Right lobe of liver (tissue), 6 donors: ENCODE results near the gene PLCD1. TPM values are rescaled to one million over a fixed set of nuclear protein-coding genes. Genes with fewer than 3 reads are reported as not detected.

ENCODE experiments used
- ATAC-seq, 4 donors: fragments of 200-7000 bp; cut with Tn5 transposase; one replicate each; pipeline ENCODE4 v1.9.1; 2020; ENCODE audit warnings: mild to moderate bottlenecking in 4 of 4, moderate library complexity in 4 of 4
- DNase-seq, 3 donors: peaks; one replicate each; pipeline ENCODE4 v3.0.0-alpha.2; 2020
- H3K27ac ChIP-seq, 3 donors: fragments of 200-600 bp; one replicate each; pipeline ENCODE4 v1.8.0; 2022
- H3K27me3 ChIP-seq, 2 donors: fragments of 200-600 bp; one replicate each; pipeline ENCODE4 v1.8.0; 2022
- H3K36me3 ChIP-seq, 4 donors: fragments of 200-600 bp; sonication (generic) in 1 of 4; one replicate each; pipeline versions ENCODE4 v1.5.1 to v1.8.0; 2017 to 2022; ENCODE audit warnings: control low read depth in 1 of 4
- H3K4me1 ChIP-seq, 4 donors: fragments of 200-600 bp; sonication (generic) in 1 of 4; one replicate each; pipeline versions ENCODE4 v1.5.1 to v1.8.0; 2017 to 2022; ENCODE audit warnings: control low read depth in 1 of 4
- H3K4me3 ChIP-seq, 3 donors: fragments of 200-600 bp; one replicate each; pipeline ENCODE4 v1.8.0; 2022
- H3K9me3 ChIP-seq, 4 donors: fragments of 200-600 bp; sonication (generic) in 1 of 4; one replicate each; pipeline versions ENCODE4 v1.5.1 to v1.8.0; 2017 to 2022; ENCODE audit warnings: control low read depth in 1 of 4
- POLR2A ChIP-seq: fragments of 450-650 bp; IDR thresholded peaks from one replicate; pipeline ENCODE4 v1.6.1; 2017; ENCODE audit warnings: antibody characterized with exemption, mild to moderate bottlenecking
- WGBS: methylation state at CpG from one replicate; pipeline ENCODE4 v1.1.6; 2018; ENCODE audit warnings: low coverage, low lambda C conversion rate; ENCODE audit not compliant: insufficient coverage; ENCODE audit errors: missing lambda C conversion rate; 5-methylcytosine and 5-hydroxymethylcytosine counted together
- intact Hi-C, 2 donors: fragments of 100-400 bp; cut with DNase I; formaldehyde crosslinking; loops; one replicate each; pipeline versions ENCODE4 v1.11.2 to v1.14.1; 2022
- total RNA-seq, 6 experiments: library from RNA; depleted of rRNA in 2 of 6; stranded (reverse); fragments of >200 nt in 2 of 6; fragmentation: NEBNext Ultra II Directional in 3 of 6; extraction: Animal tissue kit (Norgen Biotek cat#: 25700) in 3 of 6; gene quantifications; one replicate each; pipeline versions ENCODE4 v1.1.0 to v1.2.4, GENCODE V29; 2016 to 2023
- TF ChIP-seq, protein P1 (sequence below), 4 donors: fragments of 200-600 bp in 3 of 4; fragments of 450-650 bp in 1 of 4; IDR thresholded peaks; one replicate each; pipeline versions ENCODE4 v1.5.1 to v1.8.0; 2016 to 2022; ENCODE audit warnings: antibody characterized with exemption in 4 of 4, mild to moderate bottlenecking in 2 of 4
- donor health status: DM: no; HTN: yes; CAD: no.
- donor health status: DM: no; HTN: no; CAD: no.
- donor health status: DM: no; HTN: no; CAD: no.
- donor health status: DM: no; HTN: yes; CAD: no.
- donor health status: DM: no; HTN: yes; CAD: no.

Gene PLCD1
- total RNA-seq, 6 experiments from 2014 or later = 6.5 to 10.2 (median 7.7) TPM

DNA sequence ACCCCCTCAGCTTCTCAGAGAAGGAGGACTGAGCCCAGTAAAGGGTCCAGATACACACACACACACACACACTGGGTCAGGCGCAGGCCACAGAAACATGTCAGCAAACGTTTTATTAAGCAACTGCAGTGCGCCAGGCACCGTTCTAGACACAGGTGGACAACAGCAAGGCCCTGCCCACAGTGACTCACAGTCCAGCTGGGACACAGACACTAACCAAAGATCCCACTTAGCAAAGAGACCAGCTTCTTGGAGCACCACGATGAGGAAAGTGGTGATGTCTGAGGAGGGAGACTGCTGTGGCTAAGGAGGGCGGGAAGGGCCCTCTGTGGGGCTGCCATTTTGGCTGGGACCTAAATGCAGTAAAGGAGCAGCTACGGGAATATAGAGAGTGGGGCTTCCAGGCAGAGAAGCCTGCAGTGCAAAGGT, 41.7 kb downstream of the PLCD1 start:
- peak in 1 of 3 donors; percentile 35 for DNase-seq
- Histone ChIP-seq H3K4me3 (no peak overlapping the region), H3K9me3 (no peaks in the 10 kb centered on the region), H3K36me3 (no peaks in the 10 kb centered on the region), H3K4me1 (peaks cover 0 to 8% (median 0%) of the 10 kb centered on the region in 4 donors), H3K27ac (no peak overlapping the region), H3K27me3 (no peaks in the 10 kb centered on the region)
- ATAC-seq = peak in 1 of 4 donors; percentile 31
- 66% methylated on average over 4 of the region's 7 CpGs for WGBS
- intact Hi-C loops = no loop called here
- TF ChIP-seq, protein P1, sequence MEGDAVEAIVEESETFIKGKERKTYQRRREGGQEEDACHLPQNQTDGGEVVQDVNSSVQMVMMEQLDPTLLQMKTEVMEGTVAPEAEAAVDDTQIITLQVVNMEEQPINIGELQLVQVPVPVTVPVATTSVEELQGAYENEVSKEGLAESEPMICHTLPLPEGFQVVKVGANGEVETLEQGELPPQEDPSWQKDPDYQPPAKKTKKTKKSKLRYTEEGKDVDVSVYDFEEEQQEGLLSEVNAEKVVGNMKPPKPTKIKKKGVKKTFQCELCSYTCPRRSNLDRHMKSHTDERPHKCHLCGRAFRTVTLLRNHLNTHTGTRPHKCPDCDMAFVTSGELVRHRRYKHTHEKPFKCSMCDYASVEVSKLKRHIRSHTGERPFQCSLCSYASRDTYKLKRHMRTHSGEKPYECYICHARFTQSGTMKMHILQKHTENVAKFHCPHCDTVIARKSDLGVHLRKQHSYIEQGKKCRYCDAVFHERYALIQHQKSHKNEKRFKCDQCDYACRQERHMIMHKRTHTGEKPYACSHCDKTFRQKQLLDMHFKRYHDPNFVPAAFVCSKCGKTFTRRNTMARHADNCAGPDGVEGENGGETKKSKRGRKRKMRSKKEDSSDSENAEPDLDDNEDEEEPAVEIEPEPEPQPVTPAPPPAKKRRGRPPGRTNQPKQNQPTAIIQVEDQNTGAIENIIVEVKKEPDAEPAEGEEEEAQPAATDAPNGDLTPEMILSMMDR (IDR thresholded peaks at IDR 0.05) = no peak
- no peak for TF ChIP-seq POLR2A

DNA sequence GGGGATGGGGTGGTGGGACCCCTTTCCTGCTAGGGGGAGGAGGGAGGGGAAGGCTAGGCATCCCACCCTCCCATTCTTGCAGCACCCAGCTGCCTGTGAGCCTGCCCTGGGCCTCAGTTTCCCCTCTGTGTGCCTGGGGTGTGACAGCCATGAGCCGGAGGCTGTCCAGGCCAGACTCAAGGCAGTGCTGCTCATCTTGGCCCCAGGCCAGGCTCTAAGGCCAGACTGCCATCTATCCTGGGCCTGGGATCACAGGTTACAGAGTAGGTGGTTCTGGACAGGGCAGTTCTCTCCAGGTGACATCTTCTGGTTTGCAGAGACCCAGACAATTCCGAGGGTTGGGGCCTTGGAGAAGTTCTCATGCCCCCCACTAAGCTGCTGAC, 42.1 kb downstream of the PLCD1 start:
- Histone ChIP-seq H3K9me3 (no peaks in the 10 kb centered on the region), H3K27ac (no peak overlapping the region), H3K4me3 (no peak overlapping the region), H3K27me3 (no peaks in the 10 kb centered on the region), H3K36me3 (no peaks in the 10 kb centered on the region), H3K4me1 (peaks cover 0 to 8% (median 0%) of the 10 kb centered on the region in 4 donors)
- no CpG with 5 or more reads among the region's 2 CpGs for WGBS
- ATAC-seq (peak; percentile 28 to 65 (median 52)), DNase-seq (peak in 1 of 3 donors; percentile 64)
- intact Hi-C loops = no loop called here
- TF ChIP-seq, protein P1 (IDR thresholded peaks at IDR 0.05) = no peak
- no peak for TF ChIP-seq POLR2A

DNA sequence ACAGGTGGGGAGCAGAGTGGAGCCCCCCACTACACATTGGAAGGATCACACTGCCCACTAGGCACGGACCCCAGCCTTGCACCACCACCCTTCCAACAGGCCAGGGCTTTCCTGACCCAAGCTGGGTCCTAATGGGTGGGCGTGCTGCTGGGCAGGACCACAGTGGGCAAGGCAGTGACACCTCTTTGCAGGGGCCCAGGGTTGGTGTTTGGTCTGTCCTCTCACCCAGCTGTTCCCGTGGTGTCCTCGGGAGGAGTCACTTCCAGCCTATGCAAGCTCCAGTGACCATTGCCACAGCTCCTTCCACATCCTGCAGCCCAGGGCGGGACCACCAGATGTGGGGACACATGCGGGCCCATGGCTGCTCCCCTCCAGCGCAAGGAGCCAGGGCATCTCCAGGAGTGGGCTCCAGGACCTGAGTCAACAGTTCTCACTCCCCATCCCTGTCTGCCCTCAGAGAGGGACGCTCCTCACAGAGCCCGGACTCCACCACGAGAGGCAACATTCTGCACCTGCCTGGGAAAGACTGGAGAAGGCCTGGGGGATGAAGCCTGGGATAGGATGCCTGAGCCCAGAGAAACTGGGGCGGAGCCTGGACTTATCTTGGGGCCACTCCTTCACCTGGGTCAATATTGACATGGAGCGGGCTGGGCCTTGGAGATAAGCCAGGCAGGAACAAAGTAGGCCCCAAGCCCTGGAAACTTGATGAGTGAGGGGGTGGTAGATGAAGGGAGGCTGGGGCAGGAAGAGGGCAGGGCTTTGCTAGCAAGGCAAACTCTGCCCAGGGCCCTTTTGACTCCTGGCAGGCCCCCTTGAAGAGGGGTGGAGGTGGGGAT, 42.7 kb downstream of the PLCD1 start:
- WGBS = 10% methylated on average over 1 of the region's 12 CpGs
- Histone ChIP-seq H3K4me1 (peaks cover 0 to 8% (median 0%) of the 10 kb centered on the region in 4 donors), H3K36me3 (no peaks in the 10 kb centered on the region), H3K4me3 (no peak overlapping the region), H3K9me3 (no peaks in the 10 kb centered on the region), H3K27ac (no peak overlapping the region), H3K27me3 (no peaks in the 10 kb centered on the region)
- ATAC-seq (peak; percentile 20 to 69 (median 60)), DNase-seq (peak in 2 of 3 donors; percentile 46 to 57)
- no peak for TF ChIP-seq POLR2A
- intact Hi-C loops = no loop called here

DNA sequence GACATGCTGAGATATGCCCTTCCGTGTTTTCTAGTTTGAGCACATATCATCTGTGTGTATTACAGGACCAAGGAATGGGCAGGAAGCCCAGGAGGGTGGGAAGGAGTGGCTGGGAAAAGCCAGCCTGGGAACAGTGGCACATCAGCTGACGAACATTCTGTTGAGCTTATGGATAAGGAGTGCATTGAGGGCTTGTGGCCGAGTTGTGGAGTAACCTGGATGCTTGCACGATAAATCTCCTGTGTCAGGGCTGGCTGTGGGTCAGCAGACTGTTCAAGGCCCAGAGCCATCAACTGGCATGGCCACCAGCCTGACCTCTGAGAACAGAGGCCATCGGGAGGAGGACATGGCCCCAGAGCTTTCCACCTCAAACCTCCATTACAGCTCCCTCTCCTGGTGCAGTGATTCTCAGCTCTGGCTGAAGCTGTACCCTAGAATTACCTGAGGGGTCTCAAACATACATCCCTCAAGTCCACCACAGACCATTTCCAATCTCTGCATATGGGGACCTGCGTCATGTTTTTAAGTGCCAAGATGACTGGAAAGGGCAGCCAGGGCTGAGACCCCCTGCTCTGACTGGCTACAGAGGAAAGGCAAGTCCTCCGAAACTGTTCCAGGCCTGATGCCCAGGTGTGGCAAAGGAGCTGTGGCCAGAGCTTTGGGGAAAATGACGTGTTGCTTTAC, 43.7 kb downstream of the PLCD1 start:
- Histone ChIP-seq H3K4me1 (peaks cover 0 to 10% (median 0%) of the 10 kb centered on the region in 4 donors), H3K9me3 (no peaks in the 10 kb centered on the region), H3K27ac (no peak overlapping the region), H3K4me3 (no peak overlapping the region), H3K36me3 (no peaks in the 10 kb centered on the region), H3K27me3 (no peaks in the 10 kb centered on the region)
- WGBS = 60% methylated on average over 5 of the region's 8 CpGs
- TF ChIP-seq, protein P1 (IDR thresholded peaks at IDR 0.05) = no peak
- TF ChIP-seq POLR2A = no peak
- intact Hi-C loops = no loop called here
- ATAC-seq (peak in 2 of 4 donors; percentile 17 to 23), DNase-seq (peak in 2 of 3 donors; percentile 26 to 46)

DNA sequence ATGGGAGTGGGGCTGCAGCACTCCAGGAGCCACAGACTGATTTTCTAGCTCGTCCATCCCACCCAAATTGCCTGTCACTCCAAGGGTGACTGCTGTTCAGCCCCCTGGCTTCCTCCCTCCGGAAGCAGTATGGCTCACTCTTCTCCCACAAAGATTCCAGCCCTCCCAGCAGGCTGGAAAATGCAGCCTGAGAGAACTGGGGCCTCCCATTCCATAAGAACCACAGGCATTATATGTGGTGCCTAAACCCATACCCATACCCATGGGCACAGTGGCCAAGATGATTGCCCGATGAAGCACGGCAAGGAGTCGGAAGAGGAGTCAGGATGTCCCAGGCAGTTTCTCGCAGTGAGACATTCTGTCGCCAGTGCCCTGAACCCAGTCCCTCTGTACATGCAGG, 44.8 kb downstream of the PLCD1 start:
- no peak overlapping the region for H3K4me3 ChIP-seq
- no peaks in the 10 kb centered on the region for H3K36me3 ChIP-seq
- TF ChIP-seq, protein P1 (IDR thresholded peaks at IDR 0.05) = no peak
- TF ChIP-seq POLR2A = no peak
- peaks cover 0 to 22% (median 1%) of the 10 kb centered on the region in 4 donors for H3K4me1 ChIP-seq
- 90% methylated on average over 2 of the region's 7 CpGs for WGBS
- ATAC-seq = no peak
- peak in 2 of 3 donors; percentile 28 to 32 for DNase-seq
- H3K27ac ChIP-seq = no peak overlapping the region
- H3K27me3 ChIP-seq = no peaks in the 10 kb centered on the region
- H3K9me3 ChIP-seq = no peaks in the 10 kb centered on the region
- intact Hi-C loops = no loop called here
